OCI-LY1 (cell line): Measurements from ENCODE around the gene ADAM12.

Experiments
- H2AFZ ChIP-seq: fragments of 200-600 bp; sonication (generic), shearing (Covaris generic); 2 replicates; pipeline ENCODE4 v1.6.0; 2014; ENCODE audit warnings: antibody characterized with exemption, mild to moderate bottlenecking, low read length
- H3F3A ChIP-seq: fragments of 200-600 bp; sonication (generic), shearing (Covaris generic); 2 replicates; pipeline ENCODE4 v1.6.0; 2014; ENCODE audit warnings: mild to moderate bottlenecking, antibody characterized with exemption, low read length, moderate library complexity; ENCODE audit not compliant: insufficient read depth
- H3K27ac ChIP-seq: fragments of 200-600 bp; sonication (generic); 2 replicates; pipeline ENCODE4 v1.5.1; 2014; ENCODE audit warnings: low read length, mixed run types, mild to moderate bottlenecking, low read depth; ENCODE audit not compliant: poor library complexity, severe bottlenecking
- H3K27me3 ChIP-seq: fragments of 200-600 bp; sonication (generic); 2 replicates; pipeline ENCODE4 v1.6.0; 2014; ENCODE audit warnings: antibody characterized with exemption, mild to moderate bottlenecking, low read length, moderate library complexity; ENCODE audit not compliant: insufficient read depth
- H3K36me3 ChIP-seq: fragments of 200-600 bp; sonication (generic); 2 replicates; pipeline ENCODE4 v1.6.1; 2014; ENCODE audit warnings: mild to moderate bottlenecking, antibody characterized with exemption, low read length, moderate library complexity, mixed read lengths; ENCODE audit not compliant: insufficient read depth
- H3K4me1 ChIP-seq: fragments of 200-600 bp; sonication (generic); 2 replicates; pipeline ENCODE4 v1.5.1; 2014; ENCODE audit warnings: mild to moderate bottlenecking, low read length, moderate library complexity; ENCODE audit not compliant: insufficient read depth, severe bottlenecking
- H3K4me2 ChIP-seq: fragments of 200-600 bp; sonication (generic), shearing (Covaris generic); 2 replicates; pipeline ENCODE4 v1.6.1; 2014; ENCODE audit warnings: low read length
- H3K4me3 ChIP-seq: fragments of 200-600 bp; sonication (generic); 2 replicates; pipeline ENCODE4 v1.5.1; 2014; ENCODE audit warnings: low read length, low read depth, mild to moderate bottlenecking, mixed read lengths; ENCODE audit not compliant: poor library complexity, severe bottlenecking
- H3K79me2 ChIP-seq: fragments of 200-600 bp; shearing (Covaris generic); 2 replicates; pipeline ENCODE4 v1.6.1; 2016; ENCODE audit warnings: mixed run types, low read length, mixed read lengths; ENCODE audit not compliant: insufficient read depth
- H3K9ac ChIP-seq: fragments of 200-600 bp; sonication (generic), shearing (Covaris generic); 2 replicates; pipeline ENCODE4 v1.6.1; 2014; ENCODE audit warnings: mild to moderate bottlenecking, low read length, mixed read lengths
- H3K9me2 ChIP-seq: fragments of 200-600 bp; sonication (generic), shearing (Covaris generic); 2 replicates; pipeline ENCODE4 v1.6.1; 2014; ENCODE audit warnings: low read depth, mild to moderate bottlenecking, low read length, mixed read lengths
- H3K9me3 ChIP-seq: fragments of 200-600 bp; shearing (Covaris generic); 2 replicates; pipeline ENCODE4 v1.6.1; 2014; ENCODE audit warnings: low read length, mixed read lengths
- H4K20me1 ChIP-seq: fragments of 200-600 bp; sonication (generic), shearing (Covaris generic); 2 replicates; pipeline ENCODE4 v1.6.0; 2016; ENCODE audit warnings: mild to moderate bottlenecking, low read length; ENCODE audit not compliant: insufficient read depth
- EZH2 ChIP-seq: fragments of 200-600 bp; sonication (generic), shearing (Covaris generic); IDR thresholded peaks from 2 replicates; pipeline ENCODE4 v1.8.0; 2017; ENCODE audit warnings: borderline replicate concordance, mixed run types, mild to moderate bottlenecking, antibody characterized with exemption, low read length, moderate library complexity, mixed read lengths
- TF ChIP-seq, protein P1 (sequence below): fragments of 200-600 bp; sonication (generic), shearing (Covaris generic); IDR thresholded peaks from 2 replicates; pipeline ENCODE4 v1.5.1; 2017; ENCODE audit warnings: mild to moderate bottlenecking, antibody characterized with exemption, low read length, moderate library complexity, mixed read lengths

The ADAM12 gene

GRCh38 chr10:126243306-126243705, 145.0 kb downstream of the ADAM12 start:
- H3K79me2 ChIP-seq, result no peaks in the 10 kb centered on the region
- no peaks in the 10 kb centered on the region for H3K4me1 ChIP-seq
- no peaks in the 10 kb centered on the region for H3K36me3 ChIP-seq
- H2AFZ ChIP-seq, result no peak overlapping the region
- no peaks in the 10 kb centered on the region for H3K9me2 ChIP-seq
- no peak overlapping the region for H3K4me2 ChIP-seq
- H3F3A ChIP-seq, result no peaks in the 10 kb centered on the region
- H3K9ac ChIP-seq, result no peak overlapping the region
- no peak overlapping the region for H3K27ac ChIP-seq
- peaks cover 3% of the 10 kb centered on the region; the same call in 1 of the 2 replicates for H3K27me3 ChIP-seq
- no peaks in the 10 kb centered on the region for H3K9me3 ChIP-seq
- H3K4me3 ChIP-seq, result no peak overlapping the region
- H4K20me1 ChIP-seq, result no peaks in the 10 kb centered on the region
- TF ChIP-seq, protein P1, sequence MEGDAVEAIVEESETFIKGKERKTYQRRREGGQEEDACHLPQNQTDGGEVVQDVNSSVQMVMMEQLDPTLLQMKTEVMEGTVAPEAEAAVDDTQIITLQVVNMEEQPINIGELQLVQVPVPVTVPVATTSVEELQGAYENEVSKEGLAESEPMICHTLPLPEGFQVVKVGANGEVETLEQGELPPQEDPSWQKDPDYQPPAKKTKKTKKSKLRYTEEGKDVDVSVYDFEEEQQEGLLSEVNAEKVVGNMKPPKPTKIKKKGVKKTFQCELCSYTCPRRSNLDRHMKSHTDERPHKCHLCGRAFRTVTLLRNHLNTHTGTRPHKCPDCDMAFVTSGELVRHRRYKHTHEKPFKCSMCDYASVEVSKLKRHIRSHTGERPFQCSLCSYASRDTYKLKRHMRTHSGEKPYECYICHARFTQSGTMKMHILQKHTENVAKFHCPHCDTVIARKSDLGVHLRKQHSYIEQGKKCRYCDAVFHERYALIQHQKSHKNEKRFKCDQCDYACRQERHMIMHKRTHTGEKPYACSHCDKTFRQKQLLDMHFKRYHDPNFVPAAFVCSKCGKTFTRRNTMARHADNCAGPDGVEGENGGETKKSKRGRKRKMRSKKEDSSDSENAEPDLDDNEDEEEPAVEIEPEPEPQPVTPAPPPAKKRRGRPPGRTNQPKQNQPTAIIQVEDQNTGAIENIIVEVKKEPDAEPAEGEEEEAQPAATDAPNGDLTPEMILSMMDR, result no peak
- no peak for TF ChIP-seq EZH2

DNA sequence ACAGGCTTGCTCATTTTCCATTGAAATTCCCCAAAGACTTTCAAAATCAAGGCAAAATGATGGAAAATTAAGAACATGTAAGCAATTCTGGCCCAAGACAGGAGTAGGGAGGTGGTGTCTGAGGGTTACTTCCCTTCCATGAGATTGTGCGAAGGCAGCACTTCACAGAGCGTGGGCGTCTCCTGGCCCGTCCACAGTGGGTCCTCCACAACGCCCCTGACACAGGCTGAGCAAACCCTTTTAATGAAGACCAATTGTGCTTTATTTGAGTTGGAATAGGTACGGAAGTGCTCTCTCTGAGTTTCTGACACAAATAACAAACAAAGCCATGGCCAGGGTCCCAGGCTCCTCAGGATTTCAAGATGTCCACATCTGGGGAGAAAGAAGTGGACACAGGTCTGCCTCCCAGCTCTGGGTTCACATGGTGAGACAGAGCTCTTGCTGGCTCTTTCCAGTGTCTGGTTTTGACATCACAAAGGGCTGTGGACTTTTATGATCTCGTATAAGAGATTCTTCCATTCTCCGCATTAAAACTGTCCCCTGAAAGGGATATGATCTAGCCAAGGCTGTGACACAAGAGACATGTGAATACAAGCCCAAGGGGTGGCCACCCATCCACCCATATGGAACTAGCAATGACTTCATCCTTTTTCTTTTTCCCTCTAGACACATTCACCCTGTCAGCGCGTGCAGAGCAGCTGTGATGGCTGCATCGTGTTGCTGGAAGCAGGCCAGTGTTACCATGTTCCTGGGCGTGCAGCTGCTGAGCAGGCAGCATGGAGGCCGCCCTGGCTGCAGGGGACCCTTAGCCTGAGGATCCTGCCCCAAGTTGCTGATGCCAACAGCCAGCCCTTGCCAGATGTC, 145.6 kb downstream of the ADAM12 start:
- TF ChIP-seq, protein P1, result no peak
- TF ChIP-seq EZH2, result no peak
- no peaks in the 10 kb centered on the region for H3K9me3 ChIP-seq
- no peaks in the 10 kb centered on the region for H3K79me2 ChIP-seq
- no peak overlapping the region for H3K9ac ChIP-seq
- no peak overlapping the region for H3K27ac ChIP-seq
- no peak overlapping the region for H3K4me2 ChIP-seq
- H2AFZ ChIP-seq, result no peak overlapping the region
- no peaks in the 10 kb centered on the region for H3K9me2 ChIP-seq
- no peaks in the 10 kb centered on the region for H4K20me1 ChIP-seq
- H3K4me1 ChIP-seq, result no peaks in the 10 kb centered on the region
- H3K27me3 ChIP-seq, result peaks cover 3% of the 10 kb centered on the region; the same call in 1 of the 2 replicates
- no peak overlapping the region for H3K4me3 ChIP-seq
- no peaks in the 10 kb centered on the region for H3K36me3 ChIP-seq
- H3F3A ChIP-seq, result no peaks in the 10 kb centered on the region

- Histone ChIP-seq H3F3A (no peaks in the 10 kb centered on the region), H3K4me2 (no peak overlapping the region), H3K9ac (no peak overlapping the region), H3K9me2 (no peaks in the 10 kb centered on the region), H3K27ac (no peak overlapping the region), H2AFZ (no peak overlapping the region), H3K36me3 (no peaks in the 10 kb centered on the region), H3K4me1 (no peaks in the 10 kb centered on the region), H3K9me3 (no peaks in the 10 kb centered on the region), H3K27me3 (peaks cover 3% of the 10 kb centered on the region; the same call in 1 of the 2 replicates), H3K4me3 (no peak overlapping the region), H3K79me2 (no peaks in the 10 kb centered on the region), H4K20me1 (no peaks in the 10 kb centered on the region)
- TF ChIP-seq EZH2, result no peak
- TF ChIP-seq, protein P1, result no peak
These were observed 147.8 kb downstream of the ADAM12 start for GRCh38 chr10:126240483-126240882.
